GM18511 (cell line): ENCODE measurements around the gene SLC7A8.

Experiments
- ATAC-seq: cut with Tn5 transposase; IDR thresholded peaks from one replicate; pipeline ENCODE4 v1.9.1; 2021; ENCODE audit warnings: mild to moderate bottlenecking, moderate library complexity; ENCODE audit not compliant: unreplicated experiment

SLC7A8 gene

GRCh38 chr14:23183158-23183470 is 346 bp downstream of the SLC7A8 start:
- ATAC-seq = no peak

DNA sequence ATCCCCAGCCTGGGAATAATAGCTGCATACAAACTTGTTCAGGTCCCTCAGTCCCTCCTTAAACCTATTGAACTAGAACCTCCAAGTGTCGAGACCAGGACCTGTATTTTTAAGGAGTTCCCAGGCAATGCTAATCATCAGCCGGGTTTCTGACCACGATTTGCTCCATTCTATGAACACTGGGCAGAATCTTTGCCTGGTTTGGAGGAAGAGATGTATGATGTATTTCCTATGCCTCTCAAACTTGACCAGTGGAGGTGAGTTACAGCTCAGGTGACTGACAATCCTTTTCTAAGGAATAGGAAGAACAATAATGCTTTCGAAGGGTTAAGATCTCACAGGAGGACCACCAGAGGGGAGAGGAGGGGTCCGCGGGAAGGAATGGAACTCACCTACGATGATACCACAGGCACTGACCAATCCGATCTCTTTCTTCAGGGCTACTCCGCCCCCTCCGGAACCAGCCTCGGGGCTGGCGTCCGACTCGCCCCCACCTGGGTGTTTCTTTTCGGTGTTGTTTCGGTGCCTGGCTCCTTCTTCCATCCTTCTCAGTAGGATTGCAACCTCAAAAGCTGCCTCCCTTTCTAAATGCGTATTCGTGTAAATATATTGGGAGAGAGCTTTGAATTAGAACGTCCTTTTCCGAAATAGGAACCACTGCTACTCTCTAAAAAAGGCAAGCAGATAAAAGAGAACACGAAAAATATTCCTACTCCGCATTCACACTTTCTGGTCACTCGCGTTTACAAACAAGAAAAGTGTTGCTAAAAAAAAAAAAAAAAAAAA is 895 bp downstream of the SLC7A8 start:
- ATAC-seq = no peak

DNA sequence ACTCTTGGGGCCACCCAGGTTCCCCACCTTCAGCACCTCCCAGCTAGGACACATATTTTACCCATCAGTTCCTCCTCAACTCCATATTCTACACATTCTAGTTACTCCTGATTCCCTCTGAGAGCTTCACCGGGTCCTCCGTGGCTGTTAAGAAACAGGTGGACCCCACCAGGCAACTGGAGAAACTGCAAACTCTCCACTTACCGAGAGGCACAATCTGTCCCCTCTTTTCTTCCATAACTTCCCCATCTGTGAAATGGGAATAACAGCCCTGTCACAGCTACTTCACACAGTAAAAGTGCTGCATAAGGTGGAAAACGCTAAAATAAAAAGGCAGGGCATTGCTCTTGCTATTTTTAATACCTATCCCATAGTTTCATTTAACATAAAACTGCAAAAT is 1.5 kb downstream of the SLC7A8 start:
- no peak for ATAC-seq

DNA sequence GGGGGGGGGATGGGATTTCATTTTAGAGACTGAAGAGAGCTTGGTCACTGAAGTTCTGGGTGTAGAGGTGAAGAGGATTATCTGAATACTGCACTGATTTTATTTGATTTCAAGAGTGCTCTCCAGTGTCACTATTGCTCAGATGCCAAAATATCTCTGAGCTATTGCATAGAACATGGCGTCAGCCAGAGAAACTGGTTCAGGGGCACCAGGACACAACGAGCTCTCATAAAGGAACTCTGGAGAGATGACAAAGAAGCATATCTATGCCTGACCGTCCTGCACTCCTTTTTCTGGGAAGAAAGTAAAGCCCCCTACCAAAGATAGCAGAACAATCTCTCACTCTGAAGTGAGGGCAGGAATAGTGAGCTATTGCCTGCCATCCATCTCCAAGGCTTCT is 2.0 kb downstream of the SLC7A8 start:
- no peak for ATAC-seq

DNA sequence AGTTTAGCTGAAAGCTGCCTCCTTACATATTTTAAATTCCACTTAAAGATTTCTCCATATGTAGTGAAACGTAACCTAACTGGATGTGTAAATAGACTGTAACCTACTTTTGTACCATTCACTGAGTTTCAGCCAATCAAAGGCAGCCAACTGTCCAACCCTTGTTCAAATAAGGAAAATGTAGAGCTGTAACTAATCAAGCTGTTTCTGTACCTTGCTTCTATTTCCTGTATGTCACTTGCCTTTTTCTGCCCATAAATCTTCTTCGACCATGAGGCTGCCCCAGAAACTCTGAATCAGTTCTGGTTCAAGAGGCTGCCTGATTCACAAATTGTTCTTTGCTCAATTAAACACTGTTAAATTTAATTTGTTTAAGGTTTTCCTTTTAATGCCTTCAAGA is 6.3 kb downstream of the SLC7A8 start:
- no peak for ATAC-seq

DNA sequence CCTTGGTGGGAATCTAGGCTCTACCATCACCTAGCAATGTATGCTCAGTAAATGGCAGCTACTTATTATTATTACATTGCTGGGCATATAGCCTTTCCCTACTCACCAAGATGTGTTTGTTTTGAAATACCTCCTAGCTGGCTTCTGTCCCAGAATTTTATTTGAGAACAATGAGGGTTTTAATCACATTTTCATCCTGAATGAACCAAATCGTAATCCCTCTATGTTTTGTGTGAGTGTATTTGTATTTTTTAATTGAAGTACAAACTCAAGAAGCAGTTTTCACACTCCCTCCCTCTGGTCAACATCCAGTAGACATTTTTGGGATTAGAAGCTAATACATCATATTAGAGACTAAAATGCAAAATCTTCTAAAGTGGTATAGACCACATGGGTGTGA is 7.6 kb downstream of the SLC7A8 start:
- no peak for ATAC-seq

DNA sequence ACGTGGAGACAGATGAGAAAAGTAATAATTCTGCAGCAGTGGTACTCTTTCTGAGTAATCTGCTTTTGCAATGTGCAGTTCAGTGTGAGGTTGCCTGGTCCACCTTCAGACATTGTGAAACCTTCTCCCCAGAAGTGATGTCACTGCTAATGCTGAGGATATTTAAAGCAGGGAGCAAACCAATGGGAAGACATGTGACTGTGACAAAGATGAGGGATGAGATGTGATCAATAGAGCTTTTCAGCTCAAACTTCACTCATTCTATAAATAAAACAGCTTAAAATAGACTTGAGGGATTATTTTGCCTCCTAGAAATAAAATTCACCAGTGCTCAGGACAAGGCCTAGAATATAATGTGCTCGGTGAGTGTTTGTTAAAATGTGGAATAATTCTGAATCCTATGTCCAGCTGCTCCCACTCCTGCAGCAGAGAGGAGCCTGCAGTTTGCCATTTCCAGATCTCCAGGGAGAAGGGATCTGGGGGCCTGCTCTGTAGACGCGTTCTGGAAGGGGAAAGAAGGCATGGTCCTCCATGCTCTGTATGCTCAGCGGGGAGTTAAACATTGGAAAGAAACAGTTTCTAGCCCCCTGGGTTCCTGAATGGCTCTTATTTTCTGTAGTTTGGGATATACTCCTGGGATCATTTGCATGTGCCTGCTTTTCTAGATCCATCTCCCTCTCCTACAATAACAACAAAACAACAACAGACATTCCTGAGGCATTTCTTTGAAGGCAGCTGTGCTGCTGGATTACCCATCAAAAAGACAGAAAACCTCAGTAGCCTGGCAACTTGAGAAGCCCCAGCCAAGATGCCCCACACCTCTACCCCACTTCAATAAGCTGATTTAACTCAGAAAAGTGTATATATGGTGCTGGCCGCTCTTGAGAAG is 8.9 kb downstream of the SLC7A8 start:
- no peak for ATAC-seq

DNA sequence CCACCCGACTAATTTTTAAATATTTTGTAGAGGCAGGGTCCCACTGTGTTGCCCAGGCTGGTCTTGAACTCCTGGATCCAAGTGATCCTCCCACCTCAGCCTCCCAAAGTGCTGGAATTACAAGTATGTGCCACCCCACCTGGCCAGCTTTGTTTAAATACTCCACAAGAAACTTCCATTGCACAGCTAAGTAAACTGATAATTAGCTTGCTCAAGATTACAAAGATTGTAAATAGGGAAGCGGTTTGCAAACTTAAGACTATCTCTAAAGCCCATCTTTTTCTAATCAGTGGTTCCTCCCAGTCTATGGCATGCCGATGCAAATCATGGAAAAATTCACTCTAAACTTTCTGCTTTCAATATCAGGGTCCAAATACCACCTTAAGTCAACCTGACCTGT is 9.7 kb downstream of the SLC7A8 start:
- ATAC-seq = no peak

GRCh38 chr14:23173031-23173430 is 10.4 kb downstream of the SLC7A8 start:
- no peak for ATAC-seq

DNA sequence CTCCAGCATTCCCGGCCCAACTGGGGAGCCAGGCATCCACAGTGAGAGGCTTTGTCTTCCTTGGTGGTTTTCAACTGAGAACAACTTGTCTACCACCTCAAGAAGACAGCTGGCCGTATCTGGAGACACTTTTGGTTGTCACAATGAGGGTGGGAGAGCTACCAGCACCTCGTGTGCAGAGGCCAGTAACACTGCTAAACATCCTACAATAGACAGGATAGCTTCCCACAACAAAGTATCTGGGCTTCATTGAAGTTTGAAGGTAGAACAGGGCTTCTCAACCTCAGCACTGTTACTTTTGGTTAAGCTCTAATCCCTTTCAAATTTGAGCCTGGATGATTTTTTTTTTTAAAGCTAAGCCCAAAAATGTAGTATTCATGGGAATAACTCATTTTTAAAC is 10.9 kb downstream of the SLC7A8 start:
- ATAC-seq = no peak

- no peak for ATAC-seq
These were observed 11.4 kb downstream of the SLC7A8 start for GRCh38 chr14:23172096-23172495.

- no peak for ATAC-seq
These were observed 12.1 kb downstream of the SLC7A8 start for GRCh38 chr14:23171222-23171975.

DNA sequence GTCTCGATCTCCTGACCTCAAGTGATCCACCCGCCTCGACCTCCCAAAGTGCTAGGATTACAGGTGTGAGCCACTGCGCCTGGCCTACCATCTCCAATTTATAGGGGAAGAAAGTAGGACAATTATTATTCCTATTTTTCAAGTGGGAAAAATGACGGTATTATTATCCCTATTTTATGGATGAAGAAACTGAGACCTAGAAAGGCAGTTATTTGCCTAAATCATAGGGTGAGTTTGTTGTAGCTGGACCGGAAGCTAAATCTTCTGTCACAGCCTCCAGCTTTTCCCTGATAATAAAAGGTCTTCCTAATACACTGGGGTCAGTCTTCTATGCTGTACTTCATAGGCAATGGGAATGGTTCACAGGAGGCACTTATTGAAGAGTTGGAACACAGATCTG is 13.8 kb downstream of the SLC7A8 start:
- ATAC-seq = no peak

GRCh38 chr14:23168246-23168645 is 15.2 kb downstream of the SLC7A8 start:
- ATAC-seq = no peak

DNA sequence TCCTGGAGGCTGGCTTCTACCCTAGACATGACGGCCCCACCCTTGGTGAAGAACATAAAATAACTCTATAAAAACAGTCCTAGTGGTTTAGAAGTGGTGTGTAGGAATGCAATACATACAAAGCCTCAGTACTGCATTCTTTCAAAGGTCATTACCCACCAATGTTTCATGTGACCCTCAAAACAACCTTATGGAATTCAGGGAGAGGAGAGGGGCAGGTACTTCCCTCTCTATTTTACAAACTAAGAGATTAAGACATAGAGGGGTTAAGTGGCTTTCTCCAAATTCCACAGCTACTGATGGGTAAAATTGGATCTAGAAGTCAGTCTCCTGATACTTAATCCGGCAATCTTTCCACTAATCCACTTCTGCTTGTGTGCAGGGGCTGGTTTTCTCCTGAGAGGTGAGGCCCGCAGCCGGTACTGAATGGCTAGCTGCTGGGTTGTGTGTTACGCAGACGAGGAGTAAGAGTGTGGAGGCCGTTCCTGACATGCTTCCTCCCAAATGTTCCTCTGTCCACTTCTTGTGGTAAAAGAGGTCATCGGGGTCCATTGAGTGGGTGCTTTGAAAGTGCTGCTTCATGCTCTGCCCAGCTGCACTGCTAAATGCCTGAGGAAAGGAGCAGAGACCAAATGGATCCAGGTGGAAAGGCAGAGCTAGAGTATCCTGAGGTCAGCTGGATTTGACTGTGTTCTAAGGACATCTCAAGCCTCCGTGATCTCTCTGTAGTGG is 16.2 kb downstream of the SLC7A8 start:
- no peak for ATAC-seq

- no peak for ATAC-seq
These were observed 18.5 kb downstream of the SLC7A8 start for GRCh38 chr14:23164949-23165348.

GRCh38 chr14:23164250-23164649 is 19.2 kb downstream of the SLC7A8 start:
- no peak for ATAC-seq

DNA sequence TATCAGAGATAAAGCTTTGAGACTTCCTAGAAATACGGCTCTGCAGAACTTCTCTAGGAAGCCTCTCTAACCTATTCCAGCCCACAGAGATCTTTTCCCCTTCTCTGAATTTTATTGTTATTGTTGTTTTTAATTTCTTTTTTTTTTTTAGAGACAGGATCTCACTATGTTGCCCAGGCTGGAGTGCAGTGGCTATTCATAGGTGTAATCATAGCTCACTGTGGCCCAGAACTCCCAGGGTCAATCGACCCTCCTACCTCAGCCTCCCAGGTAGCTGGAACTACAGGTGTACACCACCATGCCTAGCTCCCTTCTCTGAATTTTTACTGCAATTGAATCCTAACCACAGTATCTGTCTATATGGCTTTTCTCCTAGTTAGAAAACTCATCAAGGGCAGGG is 19.6 kb downstream of the SLC7A8 start:
- ATAC-seq = no peak

GRCh38 chr14:23162800-23163199 is 20.7 kb downstream of the SLC7A8 start:
- no peak for ATAC-seq

- no peak for ATAC-seq
These were observed 21.5 kb downstream of the SLC7A8 start for GRCh38 chr14:23162005-23162404.

DNA sequence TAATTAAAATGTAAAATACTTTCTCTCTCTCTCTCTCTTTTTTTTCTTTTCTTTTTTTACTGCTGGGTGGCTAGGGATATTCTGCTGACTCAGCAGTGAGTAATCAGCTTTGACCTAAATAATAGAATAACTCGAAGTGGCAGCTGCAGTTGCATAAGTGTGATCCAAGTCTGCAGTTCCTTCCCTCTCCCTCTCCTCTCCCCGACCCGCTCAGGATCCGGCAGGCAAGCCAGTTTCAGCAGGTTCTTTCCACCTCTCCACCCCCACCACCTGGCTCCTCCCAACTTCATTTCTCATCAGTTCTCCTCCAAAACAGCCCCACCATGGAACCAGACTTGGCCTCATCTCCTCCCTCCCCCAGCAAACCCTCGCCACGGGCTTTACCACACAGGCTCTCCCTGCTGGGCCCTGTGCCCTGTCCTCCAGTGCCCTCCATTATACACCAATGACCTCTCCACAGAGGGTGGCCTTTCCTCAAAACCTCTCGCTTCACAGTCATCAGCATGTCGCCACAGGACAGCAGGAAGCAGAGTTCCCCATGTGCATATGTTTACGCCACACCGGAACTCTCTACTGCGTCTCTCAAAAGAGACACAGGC is 22.4 kb downstream of the SLC7A8 start:
- no peak for ATAC-seq
